Stimulated activated naive B cell treated with anti-CD40 and anti-IgM and Interleukin-4, amounts not matched to agents 10 μg/mL and 1 μg/mL and 100 μg/mL, for 72 hours (primary cell): ENCODE measurements around the gene CFAP97.

Source experiments
- ATAC-seq, 2 donors: fragments of 150-1000 bp; cut with Tn5 transposase; replicated peaks; 2 replicates each; pipeline ENCODE4 v1.10.0; 2021; ENCODE audit warnings: moderate library complexity in 1 of 2
- DNase-seq: peaks from one replicate; pipeline ENCODE4 v3.0.0; 2021
- H3K27ac Mint-ChIP-seq: one replicate; pipeline ENCODE4 v1.8.0; 2022; ENCODE audit warnings: mild to moderate bottlenecking, mixed read lengths
- H3K27me3 Mint-ChIP-seq, 2 donors: one replicate each; pipeline ENCODE4 v1.8.0; 2022; ENCODE audit warnings: mixed read lengths in 2 of 2
- H3K36me3 Mint-ChIP-seq, 2 donors: one replicate each; pipeline ENCODE4 v1.8.0; 2022; ENCODE audit warnings: mixed read lengths in 2 of 2, mild to moderate bottlenecking in 1 of 2
- H3K4me1 Mint-ChIP-seq, 2 donors: one replicate each; pipeline ENCODE4 v1.8.0; 2022; ENCODE audit warnings: mixed read lengths in 2 of 2, mild to moderate bottlenecking in 1 of 2
- H3K4me3 Mint-ChIP-seq, 2 donors: one replicate each; pipeline ENCODE4 v1.8.0; 2022; ENCODE audit warnings: mild to moderate bottlenecking in 2 of 2, mixed read lengths in 2 of 2, moderate library complexity in 1 of 2
- H3K9me3 Mint-ChIP-seq, 2 donors: one replicate each; pipeline ENCODE4 v1.8.0; 2022; ENCODE audit warnings: mixed read lengths in 2 of 2, mild to moderate bottlenecking in 1 of 2

Gene CFAP97

GRCh38 chr4:185235119-185235842 lies 31.5 kb upstream of the CFAP97 start:
- Mint-ChIP-seq H3K4me1 (peaks cover 11 to 31% of the 10 kb centered on the region in 2 donors), H3K36me3 (peaks cover 8 to 23% of the 10 kb centered on the region in 2 donors), H3K27ac (no peak overlapping the region), H3K27me3 (no peaks in the 10 kb centered on the region), H3K4me3 (no peak overlapping the region), H3K9me3 (no peaks in the 10 kb centered on the region)
- DNase-seq (no peak), ATAC-seq (no peak)

- Mint-ChIP-seq H3K9me3 (no peaks in the 10 kb centered on the region), H3K4me1 (peaks cover 8 to 25% of the 10 kb centered on the region in 2 donors), H3K4me3 (no peak overlapping the region), H3K27ac (no peak overlapping the region), H3K27me3 (no peaks in the 10 kb centered on the region), H3K36me3 (peaks cover 0 to 11% of the 10 kb centered on the region in 2 donors)
- ATAC-seq (no peak), DNase-seq (no peak)
Measured at GRCh38 chr4:185232370-185232769, 28.6 kb upstream of the CFAP97 start.

GRCh38 chr4:185229021-185229818 lies 25.4 kb upstream of the CFAP97 start:
- no peaks in the 10 kb centered on the region for H3K9me3 Mint-ChIP-seq
- peaks cover 10 to 22% of the 10 kb centered on the region in 2 donors for H3K4me1 Mint-ChIP-seq
- ATAC-seq (no peak), DNase-seq (no peak)
- no peak overlapping the region for H3K4me3 Mint-ChIP-seq
- peaks cover 0 to 6% of the 10 kb centered on the region in 2 donors for H3K36me3 Mint-ChIP-seq
- no peak overlapping the region for H3K27ac Mint-ChIP-seq
- no peaks in the 10 kb centered on the region for H3K27me3 Mint-ChIP-seq

GRCh38 chr4:185227713-185228278 lies 24.0 kb upstream of the CFAP97 start:
- peaks cover 13 to 29% of the 10 kb centered on the region in 2 donors for H3K4me1 Mint-ChIP-seq
- no peaks in the 10 kb centered on the region for H3K9me3 Mint-ChIP-seq
- DNase-seq = no peak
- no peaks in the 10 kb centered on the region for H3K27me3 Mint-ChIP-seq
- no peak overlapping the region for H3K4me3 Mint-ChIP-seq
- ATAC-seq = no peak
- H3K36me3 Mint-ChIP-seq = peaks cover 0 to 6% of the 10 kb centered on the region in 2 donors
- H3K27ac Mint-ChIP-seq = no peak overlapping the region

DNA sequence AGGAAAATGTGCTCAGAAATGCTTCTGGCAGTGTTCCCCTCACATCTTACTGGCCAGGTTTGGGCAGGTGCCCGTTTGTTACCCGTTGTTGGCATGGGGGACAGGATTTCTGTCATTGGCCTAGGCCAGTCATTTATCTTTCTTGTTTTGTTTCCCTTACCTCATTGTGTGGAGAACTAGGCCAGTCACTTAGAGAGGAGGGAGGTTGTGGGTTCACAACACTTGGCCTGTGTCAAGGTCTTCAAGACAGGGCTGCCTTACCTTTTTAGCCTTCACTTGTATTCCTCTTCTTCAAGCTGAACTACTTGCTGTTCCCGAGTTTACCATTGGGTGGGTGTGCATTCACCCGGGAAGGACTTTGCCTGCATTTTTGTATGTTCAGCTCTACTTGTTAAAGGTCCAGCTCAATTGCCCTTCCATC lies 23.3 kb upstream of the CFAP97 start:
- no peak for DNase-seq
- peaks cover 0 to 4% of the 10 kb centered on the region in 2 donors for H3K36me3 Mint-ChIP-seq

GRCh38 chr4:185225940-185226339 lies 22.1 kb upstream of the CFAP97 start:
- H3K36me3 Mint-ChIP-seq = peaks cover 5 to 6% of the 10 kb centered on the region in 2 donors
- no peak overlapping the region for H3K27ac Mint-ChIP-seq
- peaks cover 4 to 5% of the 10 kb centered on the region in 2 donors for H3K9me3 Mint-ChIP-seq
- H3K4me1 Mint-ChIP-seq = peaks cover 14 to 35% of the 10 kb centered on the region in 2 donors
- DNase-seq (no peak), ATAC-seq (no peak)
- no peak overlapping the region for H3K4me3 Mint-ChIP-seq
- H3K27me3 Mint-ChIP-seq = no peaks in the 10 kb centered on the region

More for the DNA sequence above, 23.3 kb upstream of the CFAP97 start:
- ATAC-seq = peak; percentile 38 to 55
- Mint-ChIP-seq H3K4me1 (peaks cover 11 to 29% of the 10 kb centered on the region in 2 donors), H3K27me3 (no peaks in the 10 kb centered on the region), H3K27ac (no peak overlapping the region), H3K9me3 (no peaks in the 10 kb centered on the region), H3K4me3 (no peak overlapping the region)

DNA sequence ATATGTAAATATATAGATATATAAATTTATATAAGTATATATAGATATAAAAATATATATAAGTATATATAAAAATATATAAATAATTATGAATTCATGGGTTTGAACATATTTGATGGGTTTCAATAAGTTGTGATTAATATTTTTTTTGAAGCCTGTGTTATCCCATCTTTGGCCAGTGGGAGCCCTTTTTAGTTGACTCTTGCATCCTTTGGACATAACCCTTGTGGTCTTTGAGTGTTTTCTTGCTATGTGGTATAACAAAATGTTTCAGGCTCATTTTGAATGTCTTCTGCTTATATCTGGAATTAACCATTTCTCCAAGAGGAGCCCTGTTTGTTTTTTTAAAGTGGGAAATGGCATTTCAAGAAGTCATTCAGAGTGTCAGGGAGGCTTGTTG lies 20.8 kb upstream of the CFAP97 start:
- Mint-ChIP-seq H3K9me3 (peaks cover 4 to 5% of the 10 kb centered on the region in 2 donors), H3K4me1 (peaks cover 17 to 48% of the 10 kb centered on the region in 2 donors), H3K27ac (no peak overlapping the region), H3K36me3 (peaks cover 5 to 6% of the 10 kb centered on the region in 2 donors), H3K4me3 (no peak overlapping the region), H3K27me3 (no peaks in the 10 kb centered on the region)
- no peak for ATAC-seq
- no peak for DNase-seq

DNA sequence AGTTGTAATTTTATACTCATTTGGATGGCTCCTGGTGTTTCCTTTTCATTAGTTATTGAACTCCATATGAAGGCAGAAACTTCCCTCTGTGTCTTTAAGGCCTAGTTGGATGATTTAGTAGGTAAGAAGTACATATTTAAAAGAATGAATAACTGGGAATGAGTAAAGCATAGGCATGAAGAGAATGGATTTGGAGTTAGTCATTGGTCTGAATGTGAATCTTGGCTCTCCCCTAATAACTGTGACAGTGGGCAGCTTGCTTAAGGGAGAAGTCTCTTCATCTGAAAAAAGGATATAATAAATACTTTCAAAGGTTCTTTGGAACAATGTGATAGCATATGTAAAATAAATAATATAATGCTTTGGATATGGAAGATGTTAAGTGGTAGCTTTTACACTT lies 18.8 kb upstream of the CFAP97 start:
- H3K27ac Mint-ChIP-seq = peak overlapping the region; percentile 5
- no peaks in the 10 kb centered on the region for H3K27me3 Mint-ChIP-seq
- H3K9me3 Mint-ChIP-seq = peaks cover 4 to 5% of the 10 kb centered on the region in 2 donors
- peaks cover 23 to 67% of the 10 kb centered on the region in 2 donors for H3K4me1 Mint-ChIP-seq
- H3K36me3 Mint-ChIP-seq = peaks cover 5 to 9% of the 10 kb centered on the region in 2 donors
- H3K4me3 Mint-ChIP-seq = no peak overlapping the region
- ATAC-seq (no peak), DNase-seq (no peak)

DNA sequence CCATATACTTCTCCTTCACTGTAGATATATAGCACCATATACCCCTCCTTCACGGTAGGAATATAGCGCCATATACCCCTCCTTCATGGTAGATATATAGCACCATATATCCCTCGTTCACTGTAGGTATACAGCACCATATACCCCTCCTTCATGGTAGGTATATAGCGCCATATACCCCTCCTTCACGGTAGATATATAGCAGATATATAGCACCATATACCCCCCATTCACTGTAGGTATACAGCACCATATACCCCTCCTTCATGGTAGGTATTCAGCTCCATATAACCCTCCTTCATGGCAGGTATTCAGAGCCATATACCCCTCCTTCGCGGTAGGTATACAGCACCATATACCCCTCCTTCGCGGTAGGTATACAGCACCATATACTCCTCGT lies 18.1 kb upstream of the CFAP97 start:
- Mint-ChIP-seq H3K9me3 (peaks cover 5% of the 10 kb centered on the region in 2 donors), H3K4me3 (no peak overlapping the region), H3K4me1 (peaks cover 28 to 74% of the 10 kb centered on the region in 2 donors), H3K27me3 (no peaks in the 10 kb centered on the region), H3K36me3 (peaks cover 6 to 11% of the 10 kb centered on the region in 2 donors), H3K27ac (no peak overlapping the region)
- no peak for DNase-seq
- ATAC-seq = no peak

DNA sequence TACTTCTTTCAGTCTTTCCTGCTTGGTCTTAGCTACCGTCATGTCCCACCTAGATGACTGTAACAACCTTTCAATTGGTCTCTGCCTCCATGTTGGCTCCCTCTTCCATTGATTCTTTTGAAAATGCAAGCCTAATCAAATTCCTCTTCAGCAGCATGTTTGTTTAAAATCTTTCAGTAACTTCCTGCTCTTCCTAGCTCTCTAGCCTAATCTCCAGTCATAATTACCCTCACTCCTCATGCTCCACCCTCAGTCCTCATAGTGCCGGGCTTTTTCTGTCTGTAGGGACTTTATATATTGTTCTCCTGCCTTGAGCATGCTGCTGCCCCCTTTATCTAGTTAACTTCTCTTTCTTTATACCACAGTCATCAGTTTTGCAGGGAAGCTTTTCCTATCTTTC lies 17.7 kb upstream of the CFAP97 start:
- no peak for ATAC-seq
- Mint-ChIP-seq H3K4me1 (peaks cover 30 to 78% of the 10 kb centered on the region in 2 donors), H3K27me3 (no peaks in the 10 kb centered on the region), H3K9me3 (peaks cover 5 to 6% of the 10 kb centered on the region in 2 donors), H3K36me3 (peaks cover 7 to 14% of the 10 kb centered on the region in 2 donors), H3K27ac (peak overlapping the region; percentile 49), H3K4me3 (peak overlapping the region in 1 of 2 donors; percentile 2)
- DNase-seq = no peak

DNA sequence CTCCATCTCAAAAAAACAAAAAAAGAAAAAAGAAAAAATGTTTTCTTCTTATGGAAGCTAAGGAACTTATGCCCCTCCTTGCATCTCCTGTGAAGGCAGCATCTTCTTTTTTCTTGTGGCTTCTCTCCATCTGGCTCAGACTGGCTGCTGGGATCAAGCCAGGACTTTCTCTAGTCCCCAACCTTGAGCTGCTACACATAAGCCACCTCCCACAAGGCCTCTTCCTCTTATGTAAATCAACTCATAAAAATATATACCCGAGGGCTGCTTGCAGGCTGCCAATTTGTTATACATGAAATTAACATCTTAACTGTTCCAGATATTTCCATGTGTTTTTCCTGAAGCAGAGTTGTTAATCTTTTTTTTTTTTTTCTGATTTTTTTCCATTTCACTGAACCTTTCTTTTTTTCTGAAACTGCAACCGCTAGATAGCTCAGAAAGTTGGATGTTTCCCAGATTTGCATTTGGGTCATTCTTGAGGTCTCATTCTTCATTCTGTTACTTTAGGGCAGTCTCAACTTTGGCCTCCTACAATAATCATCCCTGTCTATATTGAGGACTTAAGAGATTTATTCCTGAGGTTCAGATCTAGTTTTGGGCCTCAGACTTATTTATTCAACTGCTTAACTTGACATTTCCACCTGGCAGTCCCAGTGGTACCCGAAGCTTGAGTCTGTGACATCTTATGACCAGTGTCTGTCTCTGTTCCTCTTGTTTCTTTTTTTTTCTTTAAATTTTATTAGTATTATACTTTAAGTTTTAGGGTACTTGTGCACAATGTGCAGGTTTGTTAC lies 15.9 kb upstream of the CFAP97 start:
- H3K4me1 Mint-ChIP-seq = peaks cover 28 to 77% of the 10 kb centered on the region in 2 donors

GRCh38 chr4:185218312-185218711 lies 14.5 kb upstream of the CFAP97 start:
- no peak for ATAC-seq
- no peaks in the 10 kb centered on the region for H3K27me3 Mint-ChIP-seq

More for the DNA sequence above, 15.9 kb upstream of the CFAP97 start:
- Mint-ChIP-seq H3K27ac (peak overlapping the region; percentile 94), H3K4me3 (peak overlapping the region; percentile 64 to 80), H3K36me3 (peaks cover 9 to 14% of the 10 kb centered on the region in 2 donors), H3K27me3 (no peaks in the 10 kb centered on the region), H3K9me3 (peaks cover 5 to 6% of the 10 kb centered on the region in 2 donors)
- DNase-seq (no peak), ATAC-seq (peak; percentile 81 to 87)

GRCh38 chr4:185217408-185217975 lies 13.7 kb upstream of the CFAP97 start:
- peaks cover 9 to 14% of the 10 kb centered on the region in 2 donors for H3K36me3 Mint-ChIP-seq
- H3K4me3 Mint-ChIP-seq = no peak overlapping the region
- no peak overlapping the region for H3K27ac Mint-ChIP-seq
- H3K4me1 Mint-ChIP-seq = peaks cover 39 to 91% of the 10 kb centered on the region in 2 donors
- no peak for ATAC-seq
- no peaks in the 10 kb centered on the region for H3K27me3 Mint-ChIP-seq
- DNase-seq = no peak
- H3K9me3 Mint-ChIP-seq = peaks cover 5 to 6% of the 10 kb centered on the region in 2 donors

More at GRCh38 chr4:185218312-185218711, 14.5 kb upstream of the CFAP97 start:
- DNase-seq = no peak
- Mint-ChIP-seq H3K4me1 (peaks cover 35 to 88% of the 10 kb centered on the region in 2 donors), H3K9me3 (peaks cover 5 to 6% of the 10 kb centered on the region in 2 donors), H3K4me3 (no peak overlapping the region), H3K27ac (no peak overlapping the region), H3K36me3 (peaks cover 9 to 14% of the 10 kb centered on the region in 2 donors)
